ENCODE measurements around the gene FHDC1. TPM values are rescaled to one million over a fixed set of nuclear protein-coding genes. Genes with fewer than 3 reads are reported as not detected.
A peak's percentile ranks its signal among the peaks of the same experiment; 100 is the strongest.

Gene FHDC1
- total RNA-seq, 2 donors from 2014 or later, result 0.99 to 3.9 TPM

- peaks cover 4% of the 10 kb centered on the region for H3K4me1 ChIP-seq
- intact Hi-C loops (cut with DNase I), result no loop called here
- H3K36me3 ChIP-seq (replicated peaks in 1 of 2; ENCODE audit: insufficient read depth in 1 of 2, low read depth in 2 of 2), result no peaks in the 10 kb centered on the region
- H3K27ac ChIP-seq, result no peak overlapping the region
- H3K9me3 ChIP-seq, result no peaks in the 10 kb centered on the region
- H3K4me3 ChIP-seq, result no peak overlapping the region
- DNase-seq (no peak), ATAC-seq (no peak)
- no peaks in the 10 kb centered on the region for H3K27me3 ChIP-seq
- TF ChIP-seq POLR2A (IDR thresholded peaks at IDR 0.05) (no peak), CTCF (IDR thresholded peaks at IDR 0.05) (no peak)
- WGBS, 2 donors, result 86 to 96% methylated on average over 4 of the region's 4 CpGs
These were observed 7.8 kb upstream of the FHDC1 start for GRCh38 chr4:152928286-152928685.

DNA sequence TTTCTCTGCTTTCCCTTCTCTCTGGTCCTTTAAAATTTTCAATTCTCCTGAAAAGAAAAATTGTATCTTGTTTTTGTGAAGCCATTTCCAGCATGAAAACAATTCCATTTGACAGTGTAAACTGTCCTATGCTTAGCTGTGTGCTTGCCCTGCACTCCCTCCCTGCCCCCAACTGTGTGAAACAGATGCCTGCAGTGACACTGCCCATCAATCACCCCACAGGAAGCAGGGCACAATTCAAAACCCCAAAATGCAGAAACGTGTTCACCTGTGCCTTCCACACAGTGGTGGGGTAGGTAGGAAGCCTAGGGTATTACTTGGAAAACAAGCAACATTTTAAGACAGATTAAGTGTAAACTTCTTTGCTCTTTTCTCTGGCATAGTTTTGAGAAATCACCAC is 6.2 kb upstream of the FHDC1 start:
- TF ChIP-seq CTCF (IDR thresholded peaks at IDR 0.05) (no peak), POLR2A (IDR thresholded peaks at IDR 0.05) (no peak)
- WGBS, 2 donors, result 33 to 53% methylated on average over 1 of the region's 1 CpG
- no peaks in the 10 kb centered on the region for H3K9me3 ChIP-seq
- no peaks in the 10 kb centered on the region for H3K27me3 ChIP-seq
- H3K27ac ChIP-seq, result no peak overlapping the region
- H3K4me3 ChIP-seq, result no peak overlapping the region
- intact Hi-C loops (cut with DNase I), result no loop called here
- no peak for ATAC-seq
- DNase-seq, result no peak
- H3K4me1 ChIP-seq, result peaks cover 5% of the 10 kb centered on the region
- no peaks in the 10 kb centered on the region for H3K36me3 ChIP-seq (replicated peaks in 1 of 2; ENCODE audit: insufficient read depth in 1 of 2, low read depth in 2 of 2)

GRCh38 chr4:152935143-152935542 is 980 bp upstream of the FHDC1 start:
- H3K4me3 ChIP-seq, result no peak overlapping the region
- WGBS, 2 donors, result 22% methylated on average over 16 of the region's 16 CpGs
- no peaks in the 10 kb centered on the region for H3K9me3 ChIP-seq
- ATAC-seq, result peak; percentile 33
- TF ChIP-seq CTCF (IDR thresholded peaks at IDR 0.05) (no peak), POLR2A (IDR thresholded peaks at IDR 0.05) (no peak)
- H3K27me3 ChIP-seq, result no peaks in the 10 kb centered on the region
- peak overlapping the region; percentile 81 to 92 (median 89) for H3K27ac ChIP-seq
- intact Hi-C loops (cut with DNase I), result no loop called here
- peak; percentile 42 to 67 (median 58) for DNase-seq
- H3K4me1 ChIP-seq, result peaks cover 24% of the 10 kb centered on the region
- H3K36me3 ChIP-seq (replicated peaks in 1 of 2; ENCODE audit: insufficient read depth in 1 of 2, low read depth in 2 of 2), result no peaks in the 10 kb centered on the region

GRCh38 chr4:152936446-152937335 is 568 bp downstream of the FHDC1 start:
- Histone ChIP-seq H3K27ac (peak overlapping the region; percentile 81 to 92 (median 89)), H3K4me1 (peaks cover 20% of the 10 kb centered on the region), H3K9me3 (no peaks in the 10 kb centered on the region), H3K36me3 (replicated peaks in 1 of 2; ENCODE audit: insufficient read depth in 1 of 2, low read depth in 2 of 2) (no peaks in the 10 kb centered on the region), H3K4me3 (peak overlapping the region; percentile 46 to 67), H3K27me3 (no peaks in the 10 kb centered on the region)
- intact Hi-C loops (cut with DNase I), result no loop called here
- ATAC-seq (peak; percentile 23), DNase-seq (peak; percentile 25 to 44 (median 40))
- TF ChIP-seq POLR2A (IDR thresholded peaks at IDR 0.05), result no peak
- no peak for TF ChIP-seq CTCF (IDR thresholded peaks at IDR 0.05)
- WGBS, 2 donors, result 0% methylated on average over 8 to 80 of the region's 93 CpGs

All from body of pancreas (tissue), 4 donors.